Measurements from ENCODE around the gene CNNM3. TPM values are rescaled to one million over a fixed set of nuclear protein-coding genes. Genes with fewer than 3 reads are reported as not detected.
"Not testable (repeated sequence)": the region's sequence is repeated elsewhere in the genome, so short reads cannot be mapped to it uniquely, and the experiment has no call there.

The CNNM3 gene
- polyA plus RNA-seq, 4 donors: 5.7 to 36.8 (median 11.3) TPM

GRCh38 chr2:96792772-96793749 lies 23.0 kb upstream of the CNNM3 start:
- Histone ChIP-seq H3K9me3 (ENCODE audit: control insufficient read depth in 2 of 2, insufficient read depth in 1 of 2, low read depth in 1 of 2, low read length in 1 of 2) (no peaks in the 10 kb centered on the region), H3K4me3 (ENCODE audit: low read depth in 1 of 3, low read length in 3 of 3) (no peak overlapping the region), H3K27me3 (ENCODE audit: control insufficient read depth in 3 of 3, insufficient read depth in 3 of 3, low read length in 3 of 3) (no peaks in the 10 kb centered on the region), H3K27ac (ENCODE audit: low read depth in 1 of 3, low read length in 2 of 3) (no peak overlapping the region), H3K36me3 (ENCODE audit: control insufficient read depth in 3 of 3, insufficient read depth in 2 of 3, low read depth in 1 of 3, low read length in 3 of 3) (peaks cover 0 to 13% (median 2%) of the 10 kb centered on the region in 3 donors), H3K4me1 (ENCODE audit: control insufficient read depth in 3 of 3, insufficient read depth in 2 of 3, low read depth in 1 of 3, low read length in 2 of 3) (peaks cover 6 to 15% (median 6%) of the 10 kb centered on the region in 3 donors)
- DNase-seq (no peak), FAIRE-seq (no peak)
- WGBS, 3 donors: 86 to 88% (median 87%) methylated on average over 17 of the region's 17 CpGs

- Histone ChIP-seq H3K36me3 (ENCODE audit: control insufficient read depth in 3 of 3, insufficient read depth in 2 of 3, low read depth in 1 of 3, low read length in 3 of 3) (peaks cover 2 to 34% (median 8%) of the 10 kb centered on the region in 3 donors), H3K27ac (ENCODE audit: low read depth in 1 of 3, low read length in 2 of 3) (no peak overlapping the region), H3K4me3 (ENCODE audit: low read depth in 1 of 3, low read length in 3 of 3) (no peak overlapping the region), H3K9me3 (ENCODE audit: control insufficient read depth in 2 of 2, insufficient read depth in 1 of 2, low read depth in 1 of 2, low read length in 1 of 2) (no peaks in the 10 kb centered on the region), H3K27me3 (ENCODE audit: control insufficient read depth in 3 of 3, insufficient read depth in 3 of 3, low read length in 3 of 3) (no peaks in the 10 kb centered on the region), H3K4me1 (ENCODE audit: control insufficient read depth in 3 of 3, insufficient read depth in 2 of 3, low read depth in 1 of 3, low read length in 2 of 3) (no peaks in the 10 kb centered on the region)
- 93 to 98% (median 95%) methylated on average over 6 of the region's 6 CpGs for WGBS, 3 donors
- no peak for DNase-seq
- FAIRE-seq: no peak
Measured at GRCh38 chr2:96795076-96795475, 21.0 kb upstream of the CNNM3 start.

- not testable (repeated sequence) for FAIRE-seq; H3K4me3 ChIP-seq (ENCODE audit: low read depth in 1 of 3, low read length in 3 of 3); H3K4me1 ChIP-seq (ENCODE audit: control insufficient read depth in 3 of 3, insufficient read depth in 2 of 3, low read depth in 1 of 3, low read length in 2 of 3); H3K27me3 ChIP-seq (ENCODE audit: control insufficient read depth in 3 of 3, insufficient read depth in 3 of 3, low read length in 3 of 3); DNase-seq; H3K27ac ChIP-seq (ENCODE audit: low read depth in 1 of 3, low read length in 2 of 3); H3K9me3 ChIP-seq (ENCODE audit: control insufficient read depth in 2 of 2, insufficient read depth in 1 of 2, low read depth in 1 of 2, low read length in 1 of 2)
- 84 to 86% (median 85%) methylated on average over 6 of the region's 6 CpGs for WGBS, 3 donors
- peaks cover 2 to 48% (median 8%) of the 10 kb centered on the region in 3 donors for H3K36me3 ChIP-seq (ENCODE audit: control insufficient read depth in 3 of 3, insufficient read depth in 2 of 3, low read depth in 1 of 3, low read length in 3 of 3)
Measured at GRCh38 chr2:96796497-96796896, 19.6 kb upstream of the CNNM3 start.

- Histone ChIP-seq H3K27me3 (ENCODE audit: control insufficient read depth in 3 of 3, insufficient read depth in 3 of 3, low read length in 3 of 3) (no peaks in the 10 kb centered on the region), H3K36me3 (ENCODE audit: control insufficient read depth in 3 of 3, insufficient read depth in 2 of 3, low read depth in 1 of 3, low read length in 3 of 3) (peaks cover 3 to 51% (median 8%) of the 10 kb centered on the region in 3 donors), H3K4me1 (ENCODE audit: control insufficient read depth in 3 of 3, insufficient read depth in 2 of 3, low read depth in 1 of 3, low read length in 2 of 3) (peaks cover 0 to 6% (median 0%) of the 10 kb centered on the region in 3 donors), H3K4me3 (ENCODE audit: low read depth in 1 of 3, low read length in 3 of 3) (no peak overlapping the region), H3K27ac (ENCODE audit: low read depth in 1 of 3, low read length in 2 of 3) (no peak overlapping the region), H3K9me3 (ENCODE audit: control insufficient read depth in 2 of 2, insufficient read depth in 1 of 2, low read depth in 1 of 2, low read length in 1 of 2) (no peaks in the 10 kb centered on the region)
- WGBS, 3 donors: 95 to 96% (median 96%) methylated on average over 23 of the region's 23 CpGs
- DNase-seq (no peak), FAIRE-seq (no peak)
Measured at GRCh38 chr2:96797066-96797625, 18.9 kb upstream of the CNNM3 start.

GRCh38 chr2:96798733-96799622 lies 17.1 kb upstream of the CNNM3 start:
- WGBS, 3 donors: 86 to 89% (median 87%) methylated on average over 18 to 23 of the region's 23 CpGs
- no peak overlapping the region for H3K4me3 ChIP-seq (ENCODE audit: low read depth in 1 of 3, low read length in 3 of 3)
- no peak for DNase-seq
- H3K27ac ChIP-seq (ENCODE audit: low read depth in 1 of 3, low read length in 2 of 3): no peak overlapping the region
- FAIRE-seq: no peak
- peaks cover 4 to 62% (median 8%) of the 10 kb centered on the region in 3 donors for H3K36me3 ChIP-seq (ENCODE audit: control insufficient read depth in 3 of 3, insufficient read depth in 2 of 3, low read depth in 1 of 3, low read length in 3 of 3)
- no peaks in the 10 kb centered on the region for H3K27me3 ChIP-seq (ENCODE audit: control insufficient read depth in 3 of 3, insufficient read depth in 3 of 3, low read length in 3 of 3)
- H3K9me3 ChIP-seq (ENCODE audit: control insufficient read depth in 2 of 2, insufficient read depth in 1 of 2, low read depth in 1 of 2, low read length in 1 of 2): no peaks in the 10 kb centered on the region
- H3K4me1 ChIP-seq (ENCODE audit: control insufficient read depth in 3 of 3, insufficient read depth in 2 of 3, low read depth in 1 of 3, low read length in 2 of 3): peaks cover 0 to 6% (median 0%) of the 10 kb centered on the region in 3 donors

GRCh38 chr2:96799623-96799935 lies 16.5 kb upstream of the CNNM3 start:
- Histone ChIP-seq H3K4me3 (ENCODE audit: low read depth in 1 of 3, low read length in 3 of 3) (no peak overlapping the region), H3K36me3 (ENCODE audit: control insufficient read depth in 3 of 3, insufficient read depth in 2 of 3, low read depth in 1 of 3, low read length in 3 of 3) (peaks cover 4 to 66% (median 8%) of the 10 kb centered on the region in 3 donors), H3K27ac (ENCODE audit: low read depth in 1 of 3, low read length in 2 of 3) (no peak overlapping the region), H3K9me3 (ENCODE audit: control insufficient read depth in 2 of 2, insufficient read depth in 1 of 2, low read depth in 1 of 2, low read length in 1 of 2) (no peaks in the 10 kb centered on the region), H3K4me1 (ENCODE audit: control insufficient read depth in 3 of 3, insufficient read depth in 2 of 3, low read depth in 1 of 3, low read length in 2 of 3) (peaks cover 0 to 6% (median 0%) of the 10 kb centered on the region in 3 donors), H3K27me3 (ENCODE audit: control insufficient read depth in 3 of 3, insufficient read depth in 3 of 3, low read length in 3 of 3) (no peaks in the 10 kb centered on the region)
- WGBS, 3 donors: 93 to 96% (median 94%) methylated on average over 8 of the region's 8 CpGs
- DNase-seq (no peak), FAIRE-seq (no peak)

- FAIRE-seq (no peak), DNase-seq (no peak)
- H3K36me3 ChIP-seq (ENCODE audit: control insufficient read depth in 3 of 3, insufficient read depth in 2 of 3, low read depth in 1 of 3, low read length in 3 of 3): peaks cover 4 to 68% (median 6%) of the 10 kb centered on the region in 3 donors
- no peaks in the 10 kb centered on the region for H3K9me3 ChIP-seq (ENCODE audit: control insufficient read depth in 2 of 2, insufficient read depth in 1 of 2, low read depth in 1 of 2, low read length in 1 of 2)
- WGBS, 3 donors: 83 to 87% (median 86%) methylated on average over 27 of the region's 27 CpGs
- no peak overlapping the region for H3K27ac ChIP-seq (ENCODE audit: low read depth in 1 of 3, low read length in 2 of 3)
- H3K4me1 ChIP-seq (ENCODE audit: control insufficient read depth in 3 of 3, insufficient read depth in 2 of 3, low read depth in 1 of 3, low read length in 2 of 3): peaks cover 0 to 6% (median 0%) of the 10 kb centered on the region in 3 donors
- no peaks in the 10 kb centered on the region for H3K27me3 ChIP-seq (ENCODE audit: control insufficient read depth in 3 of 3, insufficient read depth in 3 of 3, low read length in 3 of 3)
- H3K4me3 ChIP-seq (ENCODE audit: low read depth in 1 of 3, low read length in 3 of 3): no peak overlapping the region
Measured at GRCh38 chr2:96800061-96801004, 15.7 kb upstream of the CNNM3 start.
